IPS-11a (cell line): ENCODE measurements around the gene OBP2B.
"Not testable (repeated sequence)": the region's sequence is repeated elsewhere in the genome, so short reads cannot be mapped to it uniquely, and the experiment has no call there.

Experiments used
- H3K4me3 ChIP-seq: one replicate; pipeline ENCODE4 v1.5.1; 2013; ENCODE audit warnings: low read depth, low read length, control low read depth

The OBP2B gene

GRCh38 chr9:133223159-133223756 is 14.2 kb upstream of the OBP2B start:
- H3K4me3 ChIP-seq, result not testable (repeated sequence)

- not testable (repeated sequence) for H3K4me3 ChIP-seq
Observed at GRCh38 chr9:133221994-133222393, 12.9 kb upstream of the OBP2B start.

- H3K4me3 ChIP-seq, result no peak overlapping the region
Observed at GRCh38 chr9:133221177-133221809, 12.2 kb upstream of the OBP2B start.

GRCh38 chr9:133218049-133218975 is 9.3 kb upstream of the OBP2B start:
- H3K4me3 ChIP-seq, result not testable (repeated sequence)

GRCh38 chr9:133217333-133217988 is 8.4 kb upstream of the OBP2B start:
- H3K4me3 ChIP-seq, result not testable (repeated sequence)

GRCh38 chr9:133214276-133214675 is 5.2 kb upstream of the OBP2B start:
- not testable (repeated sequence) for H3K4me3 ChIP-seq

GRCh38 chr9:133210609-133211008 is 1.6 kb upstream of the OBP2B start:
- H3K4me3 ChIP-seq, result no peak overlapping the region

GRCh38 chr9:133210202-133210532 is 1.1 kb upstream of the OBP2B start:
- H3K4me3 ChIP-seq, result no peak overlapping the region

GRCh38 chr9:133209327-133210201 is 514 bp upstream of the OBP2B start:
- not testable (repeated sequence) for H3K4me3 ChIP-seq

GRCh38 chr9:133208171-133208879 is 725 bp downstream of the OBP2B start:
- H3K4me3 ChIP-seq, result not testable (repeated sequence)

- no peak overlapping the region for H3K4me3 ChIP-seq
Observed at GRCh38 chr9:133207540-133208170, 1.4 kb downstream of the OBP2B start.

GRCh38 chr9:133207021-133207531 is 2.0 kb downstream of the OBP2B start:
- no peak overlapping the region for H3K4me3 ChIP-seq

GRCh38 chr9:133205996-133206931 is 2.8 kb downstream of the OBP2B start:
- no peak overlapping the region for H3K4me3 ChIP-seq

- H3K4me3 ChIP-seq, result not testable (repeated sequence)
Observed at GRCh38 chr9:133205481-133205887, 3.6 kb downstream of the OBP2B start.

GRCh38 chr9:133204993-133205336 is 4.1 kb downstream of the OBP2B start:
- no peak overlapping the region for H3K4me3 ChIP-seq

GRCh38 chr9:133204335-133204992 is 4.6 kb downstream of the OBP2B start:
- no peak overlapping the region for H3K4me3 ChIP-seq

GRCh38 chr9:133203506-133204075 is 5.5 kb downstream of the OBP2B start:
- H3K4me3 ChIP-seq, result no peak overlapping the region
